Astrocyte of the spinal cord (primary cell): ENCODE results near the gene ATP8B4.

Experiments used
- DNase-seq: peaks from one replicate; pipeline ENCODE4 v3.0.0; 2011; ENCODE audit warnings: low read depth, low spot score
- H3K4me3 ChIP-seq: 2 replicates; pipeline ENCODE4 v1.5.1; 2011; ENCODE audit warnings: low read depth, mild to moderate bottlenecking, low read length, moderate library complexity
- in situ Hi-C: cut with HindIII; loops from 2 replicates; pipeline ENCODE4 v1.10.0; 2017; ENCODE audit warnings: low sequenced_read_pairs
- TF ChIP-seq, protein P1 (sequence below): IDR thresholded peaks from 2 replicates; pipeline ENCODE4 v1.5.1; 2012; ENCODE audit warnings: low read depth, mild to moderate bottlenecking, low read length, inconsistent platforms

ATP8B4 gene

DNA sequence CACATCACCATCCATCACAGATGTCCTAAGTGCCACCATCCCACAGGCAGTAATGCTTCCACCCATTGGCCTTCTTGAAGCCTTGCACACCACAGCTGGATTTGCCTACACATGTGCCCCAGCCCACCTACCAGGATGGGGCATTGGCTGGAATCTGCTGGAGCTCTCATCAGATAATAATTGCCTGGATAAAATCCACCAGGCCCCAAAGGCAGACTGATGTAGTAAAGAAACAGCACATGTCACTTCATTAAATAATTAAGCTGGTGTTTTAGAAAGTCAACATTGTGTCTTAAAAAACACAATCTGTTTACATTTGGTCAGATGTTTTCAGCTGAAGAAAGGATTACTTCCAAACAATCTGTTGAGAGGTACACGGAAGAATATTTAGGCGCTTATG is 229.5 kb downstream of the ATP8B4 start:
- TF ChIP-seq, protein P1, sequence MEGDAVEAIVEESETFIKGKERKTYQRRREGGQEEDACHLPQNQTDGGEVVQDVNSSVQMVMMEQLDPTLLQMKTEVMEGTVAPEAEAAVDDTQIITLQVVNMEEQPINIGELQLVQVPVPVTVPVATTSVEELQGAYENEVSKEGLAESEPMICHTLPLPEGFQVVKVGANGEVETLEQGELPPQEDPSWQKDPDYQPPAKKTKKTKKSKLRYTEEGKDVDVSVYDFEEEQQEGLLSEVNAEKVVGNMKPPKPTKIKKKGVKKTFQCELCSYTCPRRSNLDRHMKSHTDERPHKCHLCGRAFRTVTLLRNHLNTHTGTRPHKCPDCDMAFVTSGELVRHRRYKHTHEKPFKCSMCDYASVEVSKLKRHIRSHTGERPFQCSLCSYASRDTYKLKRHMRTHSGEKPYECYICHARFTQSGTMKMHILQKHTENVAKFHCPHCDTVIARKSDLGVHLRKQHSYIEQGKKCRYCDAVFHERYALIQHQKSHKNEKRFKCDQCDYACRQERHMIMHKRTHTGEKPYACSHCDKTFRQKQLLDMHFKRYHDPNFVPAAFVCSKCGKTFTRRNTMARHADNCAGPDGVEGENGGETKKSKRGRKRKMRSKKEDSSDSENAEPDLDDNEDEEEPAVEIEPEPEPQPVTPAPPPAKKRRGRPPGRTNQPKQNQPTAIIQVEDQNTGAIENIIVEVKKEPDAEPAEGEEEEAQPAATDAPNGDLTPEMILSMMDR = no peak
- no peak overlapping the region for H3K4me3 ChIP-seq
- no peak for DNase-seq
- in situ Hi-C loops = no loop called here

DNA sequence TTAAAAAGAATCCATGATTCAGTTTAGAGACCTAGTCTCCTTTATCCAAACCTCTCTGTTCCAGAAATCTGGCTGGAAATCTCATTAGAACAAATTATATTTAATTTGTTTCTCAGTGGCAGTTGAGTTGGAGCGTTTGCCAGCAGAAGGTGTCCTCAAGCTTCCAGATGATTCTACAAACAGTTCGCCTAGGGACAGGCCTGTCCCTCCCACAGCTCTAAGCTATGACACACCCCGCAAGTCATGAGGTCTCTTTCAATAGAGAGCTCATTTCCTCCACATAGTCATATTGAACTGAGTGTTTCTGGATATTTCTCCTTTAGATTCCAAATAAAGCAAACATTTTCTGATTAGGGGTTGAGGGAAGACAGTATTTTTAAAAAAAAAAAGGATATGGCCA is 230.3 kb downstream of the ATP8B4 start:
- in situ Hi-C loops = no loop called here
- DNase-seq = no peak
- TF ChIP-seq, protein P1 = no peak
- H3K4me3 ChIP-seq = no peak overlapping the region

- TF ChIP-seq, protein P1 = no peak
- no peak overlapping the region for H3K4me3 ChIP-seq
- in situ Hi-C loops = no loop called here
- no peak for DNase-seq
These were observed 230.7 kb downstream of the ATP8B4 start for GRCh38 chr15:49888323-49888693.

- in situ Hi-C loops = no loop called here
- H3K4me3 ChIP-seq = no peak overlapping the region
- DNase-seq = no peak
- TF ChIP-seq, protein P1 = no peak
These were observed 231.2 kb downstream of the ATP8B4 start for GRCh38 chr15:49887659-49888322.

- DNase-seq = no peak
- in situ Hi-C loops = no loop called here
- TF ChIP-seq, protein P1 = no peak
- no peak overlapping the region for H3K4me3 ChIP-seq
These were observed 235.9 kb downstream of the ATP8B4 start for GRCh38 chr15:49883121-49883520.

DNA sequence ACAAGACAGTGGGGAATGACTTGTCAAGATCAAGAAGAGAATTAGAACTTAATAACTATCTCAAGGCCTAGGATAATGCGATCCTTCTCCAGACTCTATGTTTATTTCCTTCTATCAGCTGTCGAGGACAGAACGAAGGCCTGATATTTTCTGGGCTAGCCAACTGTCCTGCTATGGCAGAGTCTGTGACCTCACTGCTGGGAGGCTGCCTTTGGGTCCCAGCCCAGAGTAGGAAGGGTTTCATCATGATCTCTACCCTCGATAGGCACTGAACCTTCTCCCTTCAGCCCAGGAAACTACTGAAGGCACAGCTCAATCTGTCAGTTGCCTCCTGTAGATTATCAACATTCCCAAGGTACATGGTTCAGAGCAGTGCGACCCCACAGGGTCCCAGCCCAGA is 237.2 kb downstream of the ATP8B4 start:
- DNase-seq = no peak
- H3K4me3 ChIP-seq = no peak overlapping the region
- TF ChIP-seq, protein P1 = no peak
- in situ Hi-C loops = no loop called here
